HepG2 (cell line): ENCODE results near the gene SLX4. TPM values are rescaled to one million over a fixed set of nuclear protein-coding genes. Genes with fewer than 3 reads are reported as not detected.

Source experiments
- ADNP ChIP-seq: sonication (generic); formaldehyde crosslinking; IDR thresholded peaks from 2 replicates; pipeline ENCODE4 v1.4.0; 2020; ENCODE audit warnings: missing genetic modification reagents
- FIP1L1 ChIP-seq: fragments of 200-400 bp; formaldehyde crosslinking; IDR thresholded peaks from 2 replicates; pipeline ENCODE4 v1.6.1; 2018; ENCODE audit warnings: low read depth, mild to moderate bottlenecking, low read length, moderate library complexity, borderline replicate concordance; ENCODE audit not compliant: insufficient read depth
- FOXM1 ChIP-seq: sonication (generic); formaldehyde crosslinking; IDR thresholded peaks from 2 replicates; pipeline ENCODE4 v1.5.0; 2020; ENCODE audit warnings: missing genetic modification reagents
- GABPA ChIP-seq, 2 experiments: IDR thresholded peaks; 2 replicates each; pipeline ENCODE4 v1.6.1; 2011 to 2016; ENCODE audit warnings: low read depth in 2 of 2, low read length in 1 of 2, missing biosample characterization in 1 of 2, missing genetic modification characterization in 1 of 2
- HIVEP1 ChIP-seq: sonication (generic); formaldehyde crosslinking; IDR thresholded peaks from 2 replicates; pipeline ENCODE4 v1.4.0; 2020; ENCODE audit warnings: mild to moderate bottlenecking, missing genetic modification reagents
- RAD51 ChIP-seq: fragments of 450-650 bp; IDR thresholded peaks from 2 replicates; pipeline ENCODE4 v1.6.1; 2016; ENCODE audit warnings: borderline replicate concordance
- TCF7 ChIP-seq: sonication (generic); IDR thresholded peaks from 2 replicates; pipeline ENCODE4 v1.6.1; 2016; ENCODE audit warnings: antibody characterized with exemption, low read depth
- XRCC5 ChIP-seq: fragments of 200-400 bp; formaldehyde crosslinking; optimal IDR thresholded peaks from 2 replicates; pipeline ENCODE3; 2017; ENCODE audit warnings: mild to moderate bottlenecking, low read length
- ZNF24 ChIP-seq: fragments of 450-650 bp; IDR thresholded peaks from 2 replicates; pipeline ENCODE4 v1.6.1; 2017; ENCODE audit warnings: antibody characterized with exemption, mild to moderate bottlenecking
- ZNF34 ChIP-seq: sonication (generic); formaldehyde crosslinking; IDR thresholded peaks from 2 replicates; pipeline ENCODE4 v1.4.0; 2020; ENCODE audit warnings: mild to moderate bottlenecking, missing genetic modification reagents, borderline replicate concordance
- ZNF441 ChIP-seq: sonication (generic); formaldehyde crosslinking; IDR thresholded peaks from 2 replicates; pipeline ENCODE4 v1.7.0; 2021; ENCODE audit warnings: missing genetic modification reagents, borderline replicate concordance
- ZNF816 ChIP-seq: sonication (generic); formaldehyde crosslinking; IDR thresholded peaks from 2 replicates; pipeline ENCODE4 v1.8.0; 2022; ENCODE audit warnings: missing genetic modification reagents, mild to moderate bottlenecking, borderline replicate concordance
- polyA plus RNA-seq, 8 experiments: library from polyadenylated mRNA; depleted of rRNA in 3 of 8; stranded (reverse) in 7 of 8; unstranded in 1 of 8; fragments of >200 nt; fragmentation: Illumina TruSeq in 4 of 8; extraction: Trizol in 4 of 8; gene quantifications; 2 replicates each; pipeline versions ENCODE4 v1.2.1 to v1.2.3, GENCODE V29; 2011 to 2016; ENCODE audit warnings: low read depth in 4 of 8, missing spikeins in 1 of 8, mixed read lengths in 1 of 8; ENCODE audit not compliant: insufficient read depth in 1 of 8
- total RNA-seq, 5 experiments: library from RNA; depleted of rRNA; stranded (reverse); fragments of >200 nt; fragmentation: Illumina TruSeq; extraction: Trizol; gene quantifications; 2 replicates each; pipeline ENCODE4 v1.2.3, GENCODE V29; 2016; ENCODE audit warnings: low read depth in 1 of 5
- TF ChIP-seq, protein P1 (sequence below): sonication (generic); formaldehyde crosslinking; conservative IDR thresholded peaks from 2 replicates; pipeline ENCODE4 v1.4.0; 2020; ENCODE audit warnings: missing genetic modification reagents
- TF ChIP-seq, protein P2 (sequence below): sonication (generic); formaldehyde crosslinking; conservative IDR thresholded peaks from 2 replicates; pipeline ENCODE4 v1.4.0; 2020; ENCODE audit warnings: missing genetic modification reagents
- TF ChIP-seq, protein P3 (sequence below): sonication (generic); formaldehyde crosslinking; IDR thresholded peaks from 2 replicates; pipeline ENCODE4 v1.4.0; 2020; ENCODE audit warnings: missing genetic modification reagents
- TF ChIP-seq, protein P4 (sequence below): sonication (generic); formaldehyde crosslinking; IDR thresholded peaks from 2 replicates; pipeline ENCODE4 v1.5.0; 2020; ENCODE audit warnings: missing genetic modification reagents
- TF ChIP-seq, protein P5 (sequence below): sonication (generic); formaldehyde crosslinking; IDR thresholded peaks from 2 replicates; pipeline ENCODE4 v1.5.0; 2020; ENCODE audit warnings: missing genetic modification reagents
- TF ChIP-seq, protein P6 (sequence below): sonication (generic); formaldehyde crosslinking; IDR thresholded peaks from 2 replicates; pipeline ENCODE4 v1.5.1; 2020; ENCODE audit warnings: missing genetic modification reagents, mild to moderate bottlenecking, borderline replicate concordance

The SLX4 gene
- total and polyA plus RNA-seq, 2 of the 13 experiments (the other 11 are each of a cell fraction or from before 2014, with no cell fraction given) = 1.1 to 3.6 TPM

DNA sequence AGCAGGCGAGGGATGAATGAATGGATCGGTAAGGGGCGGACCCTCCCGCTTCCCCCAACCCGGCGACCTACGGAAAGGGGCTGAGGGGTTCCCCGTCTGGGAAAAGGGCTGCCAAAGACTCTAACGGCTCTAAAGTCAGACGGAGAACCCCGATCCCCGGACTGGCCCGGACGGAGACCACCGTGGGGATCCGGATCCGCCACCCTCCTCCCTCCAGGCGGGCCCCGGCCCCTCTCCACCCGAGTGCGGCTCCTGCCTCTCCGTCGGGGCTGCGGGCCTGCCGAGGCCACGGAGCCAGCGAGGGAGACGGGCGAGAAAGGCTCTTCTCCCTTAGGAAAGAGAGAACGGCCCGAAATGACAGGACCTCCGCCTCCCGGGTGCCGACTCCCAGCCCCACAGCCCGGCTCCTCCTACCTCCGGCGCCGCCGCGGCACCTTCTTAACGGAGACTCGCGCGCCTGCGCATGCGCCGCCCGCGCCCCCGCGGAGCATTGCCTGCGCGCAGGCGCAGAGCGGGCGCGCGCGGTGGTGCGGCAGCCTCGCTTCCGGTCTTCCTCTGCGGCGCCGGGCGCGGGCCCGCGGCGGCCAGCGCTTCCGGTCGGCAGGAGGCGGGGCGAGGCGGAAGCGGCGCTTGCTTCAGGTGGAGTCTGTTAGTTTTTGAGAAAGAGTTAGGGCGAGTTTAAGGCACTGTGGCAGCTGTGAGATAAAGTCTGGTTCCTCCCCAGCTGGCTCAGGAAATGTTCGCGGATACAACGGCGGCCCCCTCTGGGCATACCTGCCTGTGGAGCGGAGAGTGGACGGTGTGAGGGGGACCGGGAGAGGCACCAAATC is at the start of gene SLX4 (continued):
- TF ChIP-seq, protein P1, sequence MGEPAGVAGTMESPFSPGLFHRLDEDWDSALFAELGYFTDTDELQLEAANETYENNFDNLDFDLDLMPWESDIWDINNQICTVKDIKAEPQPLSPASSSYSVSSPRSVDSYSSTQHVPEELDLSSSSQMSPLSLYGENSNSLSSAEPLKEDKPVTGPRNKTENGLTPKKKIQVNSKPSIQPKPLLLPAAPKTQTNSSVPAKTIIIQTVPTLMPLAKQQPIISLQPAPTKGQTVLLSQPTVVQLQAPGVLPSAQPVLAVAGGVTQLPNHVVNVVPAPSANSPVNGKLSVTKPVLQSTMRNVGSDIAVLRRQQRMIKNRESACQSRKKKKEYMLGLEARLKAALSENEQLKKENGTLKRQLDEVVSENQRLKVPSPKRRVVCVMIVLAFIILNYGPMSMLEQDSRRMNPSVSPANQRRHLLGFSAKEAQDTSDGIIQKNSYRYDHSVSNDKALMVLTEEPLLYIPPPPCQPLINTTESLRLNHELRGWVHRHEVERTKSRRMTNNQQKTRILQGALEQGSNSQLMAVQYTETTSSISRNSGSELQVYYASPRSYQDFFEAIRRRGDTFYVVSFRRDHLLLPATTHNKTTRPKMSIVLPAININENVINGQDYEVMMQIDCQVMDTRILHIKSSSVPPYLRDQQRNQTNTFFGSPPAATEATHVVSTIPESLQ (CRISPR knock-in tag) = no peak
- 0 out of 2 replicates have a peak, but pooled peaks have one; percentile 48 for TF ChIP-seq ZNF34 (CRISPR knock-in tag)
- TF ChIP-seq HIVEP1 (CRISPR knock-in tag) = peak; percentile 45; the same call in 1 of the 2 replicates
- 0 out of 2 replicates have a peak, but pooled peaks have one; percentile 3 for TF ChIP-seq TCF7
- TF ChIP-seq, protein P2, sequence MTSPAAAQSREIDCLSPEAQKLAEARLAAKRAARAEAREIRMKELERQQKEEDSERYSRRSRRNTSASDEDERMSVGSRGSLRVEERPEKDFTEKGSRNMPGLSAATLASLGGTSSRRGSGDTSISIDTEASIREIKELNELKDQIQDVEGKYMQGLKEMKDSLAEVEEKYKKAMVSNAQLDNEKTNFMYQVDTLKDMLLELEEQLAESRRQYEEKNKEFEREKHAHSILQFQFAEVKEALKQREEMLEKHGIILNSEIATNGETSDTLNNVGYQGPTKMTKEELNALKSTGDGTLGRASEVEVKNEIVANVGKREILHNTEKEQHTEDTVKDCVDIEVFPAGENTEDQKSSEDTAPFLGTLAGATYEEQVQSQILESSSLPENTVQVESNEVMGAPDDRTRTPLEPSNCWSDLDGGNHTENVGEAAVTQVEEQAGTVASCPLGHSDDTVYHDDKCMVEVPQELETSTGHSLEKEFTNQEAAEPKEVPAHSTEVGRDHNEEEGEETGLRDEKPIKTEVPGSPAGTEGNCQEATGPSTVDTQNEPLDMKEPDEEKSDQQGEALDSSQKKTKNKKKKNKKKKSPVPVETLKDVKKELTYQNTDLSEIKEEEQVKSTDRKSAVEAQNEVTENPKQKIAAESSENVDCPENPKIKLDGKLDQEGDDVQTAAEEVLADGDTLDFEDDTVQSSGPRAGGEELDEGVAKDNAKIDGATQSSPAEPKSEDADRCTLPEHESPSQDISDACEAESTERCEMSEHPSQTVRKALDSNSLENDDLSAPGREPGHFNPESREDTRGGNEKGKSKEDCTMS (CRISPR knock-in tag) = no peak
- TF ChIP-seq ADNP (CRISPR knock-in tag) = no peak
- no peak for TF ChIP-seq RAD51
- TF ChIP-seq ZNF441 (CRISPR knock-in tag) = peak; percentile 28; the same call in 1 of the 2 replicates
- TF ChIP-seq, protein P3, sequence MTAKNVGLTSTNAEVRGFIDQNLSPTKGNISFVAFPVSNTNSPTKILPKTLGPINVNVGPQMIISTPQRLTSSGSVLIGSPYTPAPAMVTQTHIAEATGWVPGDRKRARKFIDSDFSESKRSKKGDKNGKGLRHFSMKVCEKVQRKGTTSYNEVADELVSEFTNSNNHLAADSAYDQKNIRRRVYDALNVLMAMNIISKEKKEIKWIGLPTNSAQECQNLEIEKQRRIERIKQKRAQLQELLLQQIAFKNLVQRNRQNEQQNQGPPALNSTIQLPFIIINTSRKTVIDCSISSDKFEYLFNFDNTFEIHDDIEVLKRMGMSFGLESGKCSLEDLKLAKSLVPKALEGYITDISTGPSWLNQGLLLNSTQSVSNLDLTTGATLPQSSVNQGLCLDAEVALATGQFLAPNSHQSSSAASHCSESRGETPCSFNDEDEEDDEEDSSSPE = peak; percentile 53
- TF ChIP-seq GABPA (IDR thresholded peaks at IDR 0.05; ENCODE audit: low read depth, low read length) = peak; percentile 89
- TF ChIP-seq GABPA (CRISPR knock-in tag; IDR thresholded peaks at IDR 0.05; ENCODE audit: low read depth) = peak; percentile 69
- TF ChIP-seq, protein P4, sequence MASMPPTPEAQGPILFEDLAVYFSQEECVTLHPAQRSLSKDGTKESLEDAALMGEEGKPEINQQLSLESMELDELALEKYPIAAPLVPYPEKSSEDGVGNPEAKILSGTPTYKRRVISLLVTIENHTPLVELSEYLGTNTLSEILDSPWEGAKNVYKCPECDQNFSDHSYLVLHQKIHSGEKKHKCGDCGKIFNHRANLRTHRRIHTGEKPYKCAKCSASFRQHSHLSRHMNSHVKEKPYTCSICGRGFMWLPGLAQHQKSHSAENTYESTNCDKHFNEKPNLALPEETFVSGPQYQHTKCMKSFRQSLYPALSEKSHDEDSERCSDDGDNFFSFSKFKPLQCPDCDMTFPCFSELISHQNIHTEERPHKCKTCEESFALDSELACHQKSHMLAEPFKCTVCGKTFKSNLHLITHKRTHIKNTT = no peak
- TF ChIP-seq, protein P5, sequence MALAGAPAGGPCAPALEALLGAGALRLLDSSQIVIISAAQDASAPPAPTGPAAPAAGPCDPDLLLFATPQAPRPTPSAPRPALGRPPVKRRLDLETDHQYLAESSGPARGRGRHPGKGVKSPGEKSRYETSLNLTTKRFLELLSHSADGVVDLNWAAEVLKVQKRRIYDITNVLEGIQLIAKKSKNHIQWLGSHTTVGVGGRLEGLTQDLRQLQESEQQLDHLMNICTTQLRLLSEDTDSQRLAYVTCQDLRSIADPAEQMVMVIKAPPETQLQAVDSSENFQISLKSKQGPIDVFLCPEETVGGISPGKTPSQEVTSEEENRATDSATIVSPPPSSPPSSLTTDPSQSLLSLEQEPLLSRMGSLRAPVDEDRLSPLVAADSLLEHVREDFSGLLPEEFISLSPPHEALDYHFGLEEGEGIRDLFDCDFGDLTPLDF (CRISPR knock-in tag) = no peak; the same call in 1 of the 2 replicates
- no peak for TF ChIP-seq FIP1L1
- peak; percentile 13 for TF ChIP-seq XRCC5
- TF ChIP-seq FOXM1 = no peak
- TF ChIP-seq, protein P6, sequence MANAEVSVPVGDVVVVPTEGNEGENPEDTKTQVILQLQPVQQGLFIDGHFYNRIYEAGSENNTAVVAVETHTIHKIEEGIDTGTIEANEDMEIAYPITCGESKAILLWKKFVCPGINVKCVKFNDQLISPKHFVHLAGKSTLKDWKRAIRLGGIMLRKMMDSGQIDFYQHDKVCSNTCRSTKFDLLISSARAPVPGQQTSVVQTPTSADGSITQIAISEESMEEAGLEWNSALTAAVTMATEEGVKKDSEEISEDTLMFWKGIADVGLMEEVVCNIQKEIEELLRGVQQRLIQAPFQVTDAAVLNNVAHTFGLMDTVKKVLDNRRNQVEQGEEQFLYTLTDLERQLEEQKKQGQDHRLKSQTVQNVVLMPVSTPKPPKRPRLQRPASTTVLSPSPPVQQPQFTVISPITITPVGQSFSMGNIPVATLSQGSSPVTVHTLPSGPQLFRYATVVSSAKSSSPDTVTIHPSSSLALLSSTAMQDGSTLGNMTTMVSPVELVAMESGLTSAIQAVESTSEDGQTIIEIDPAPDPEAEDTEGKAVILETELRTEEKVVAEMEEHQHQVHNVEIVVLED = no peak; the same call in 1 of the 2 replicates
- no peak for TF ChIP-seq ZNF24
- no peak for TF ChIP-seq ZNF816 (CRISPR knock-in tag)
